Suppressor macrophage (primary cell): ENCODE measurements around the gene SLC2A3.
"Not testable (repeated sequence)": the region's sequence is repeated elsewhere in the genome, so short reads cannot be mapped to it uniquely, and the experiment has no call there.

Experiments
- DNase-seq, 4 experiments: peaks; one replicate each; pipeline ENCODE4 v3.0.0-alpha.2; 2020 to 2022

SLC2A3 gene

GRCh38 chr12:7915661-7916403, 20.2 kb downstream of the SLC2A3 start:
- DNase-seq, result no peak

GRCh38 chr12:7910106-7910505, 25.9 kb downstream of the SLC2A3 start:
- DNase-seq, result not testable (repeated sequence)

GRCh38 chr12:7907009-7907408, 29.0 kb downstream of the SLC2A3 start:
- peak; percentile 58 to 69 (median 60) for DNase-seq

- DNase-seq, result not testable (repeated sequence)
Measured at GRCh38 chr12:7906303-7906702, 29.7 kb downstream of the SLC2A3 start.

GRCh38 chr12:7905600-7906125, 30.3 kb downstream of the SLC2A3 start:
- DNase-seq, result not testable (repeated sequence)

GRCh38 chr12:7905071-7905470, 30.9 kb downstream of the SLC2A3 start:
- no peak for DNase-seq

GRCh38 chr12:7902416-7902815, 33.6 kb downstream of the SLC2A3 start:
- not testable (repeated sequence) for DNase-seq

- DNase-seq, result no peak
Measured at GRCh38 chr12:7899755-7900154, 36.2 kb downstream of the SLC2A3 start.

- not testable (repeated sequence) for DNase-seq
Measured at GRCh38 chr12:7896726-7897125, 39.3 kb downstream of the SLC2A3 start.

GRCh38 chr12:7892186-7892980, 43.6 kb downstream of the SLC2A3 start:
- peak in 2 of 4 experiments; percentile 52 to 67 for DNase-seq

GRCh38 chr12:7884689-7885088, 51.3 kb downstream of the SLC2A3 start:
- peak; percentile 21 to 65 (median 51) for DNase-seq

- not testable (repeated sequence) for DNase-seq
Measured at GRCh38 chr12:7881736-7882120, 54.3 kb downstream of the SLC2A3 start.

- DNase-seq, result not testable (repeated sequence)
Measured at GRCh38 chr12:7880952-7881735, 54.8 kb downstream of the SLC2A3 start.

- no peak for DNase-seq
Measured at GRCh38 chr12:7879246-7879645, 56.7 kb downstream of the SLC2A3 start.

GRCh38 chr12:7877420-7877819, 58.6 kb downstream of the SLC2A3 start:
- no peak for DNase-seq

GRCh38 chr12:7872566-7873319, 63.2 kb downstream of the SLC2A3 start, which contains the start of gene SLC2A14:
TSS of gene SLC2A14 (minus strand) at chr12:7872915. CDS start at chr12:7869880, 3,035 bp downstream.
- no peak for DNase-seq

- no peak for DNase-seq
Measured at GRCh38 chr12:7870335-7870734, 65.7 kb downstream of the SLC2A3 start.
